WI38 (cell line): ENCODE measurements around the gene LYG2.
"Not testable (repeated sequence)": the region's sequence is repeated elsewhere in the genome, so short reads cannot be mapped to it uniquely, and the experiment has no call there.

Source experiments
- H3K4me3 ChIP-seq: 2 replicates; pipeline ENCODE4 v1.5.1; 2011; ENCODE audit warnings: low read depth, mild to moderate bottlenecking, control low read depth, low read length
- TF ChIP-seq, protein P1 (sequence below): IDR thresholded peaks from 2 replicates; pipeline ENCODE4 v1.5.1; 2012; ENCODE audit warnings: low read depth, mild to moderate bottlenecking, control low read depth, low read length

The LYG2 gene

GRCh38 chr2:99200076-99200800 is 55.2 kb downstream of the LYG2 start:
- TF ChIP-seq, protein P1, sequence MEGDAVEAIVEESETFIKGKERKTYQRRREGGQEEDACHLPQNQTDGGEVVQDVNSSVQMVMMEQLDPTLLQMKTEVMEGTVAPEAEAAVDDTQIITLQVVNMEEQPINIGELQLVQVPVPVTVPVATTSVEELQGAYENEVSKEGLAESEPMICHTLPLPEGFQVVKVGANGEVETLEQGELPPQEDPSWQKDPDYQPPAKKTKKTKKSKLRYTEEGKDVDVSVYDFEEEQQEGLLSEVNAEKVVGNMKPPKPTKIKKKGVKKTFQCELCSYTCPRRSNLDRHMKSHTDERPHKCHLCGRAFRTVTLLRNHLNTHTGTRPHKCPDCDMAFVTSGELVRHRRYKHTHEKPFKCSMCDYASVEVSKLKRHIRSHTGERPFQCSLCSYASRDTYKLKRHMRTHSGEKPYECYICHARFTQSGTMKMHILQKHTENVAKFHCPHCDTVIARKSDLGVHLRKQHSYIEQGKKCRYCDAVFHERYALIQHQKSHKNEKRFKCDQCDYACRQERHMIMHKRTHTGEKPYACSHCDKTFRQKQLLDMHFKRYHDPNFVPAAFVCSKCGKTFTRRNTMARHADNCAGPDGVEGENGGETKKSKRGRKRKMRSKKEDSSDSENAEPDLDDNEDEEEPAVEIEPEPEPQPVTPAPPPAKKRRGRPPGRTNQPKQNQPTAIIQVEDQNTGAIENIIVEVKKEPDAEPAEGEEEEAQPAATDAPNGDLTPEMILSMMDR = no peak
- H3K4me3 ChIP-seq = no peak overlapping the region

- TF ChIP-seq, protein P1 = no peak
- H3K4me3 ChIP-seq = no peak overlapping the region
Measured at GRCh38 chr2:99198103-99198841, 57.2 kb downstream of the LYG2 start.

- not testable (repeated sequence) for H3K4me3 ChIP-seq
Measured at GRCh38 chr2:99192364-99192763, 63.1 kb downstream of the LYG2 start.
